ENCODE data around the gene ENOX1. TPM values are rescaled to one million over a fixed set of nuclear protein-coding genes. Genes with fewer than 3 reads are reported as not detected.

ENOX1 gene
- polyA plus RNA-seq, 1 donor (not counting 4 experiments of a cell fraction or from before 2014, with no cell fraction given) = 1.1 TPM

DNA sequence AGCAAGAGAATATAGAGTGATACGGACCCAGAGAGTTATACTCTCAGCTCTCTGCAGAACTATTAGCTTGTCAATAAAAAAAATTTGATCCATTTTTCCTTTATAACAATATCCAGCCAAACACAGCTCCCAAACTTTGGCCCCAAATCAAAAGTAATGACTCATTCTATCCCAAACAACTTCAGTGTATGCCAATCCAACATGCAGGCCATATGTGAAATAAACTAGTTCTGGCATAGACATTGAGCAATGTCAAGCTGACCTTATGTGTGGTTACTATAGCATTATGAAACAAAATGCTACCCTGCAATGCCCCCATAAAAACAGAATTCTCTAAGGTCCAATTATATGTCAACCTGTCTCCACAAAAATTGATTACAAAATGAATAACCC, 553.9 kb downstream of the ENOX1 start:
- TF ChIP-seq, protein P1, sequence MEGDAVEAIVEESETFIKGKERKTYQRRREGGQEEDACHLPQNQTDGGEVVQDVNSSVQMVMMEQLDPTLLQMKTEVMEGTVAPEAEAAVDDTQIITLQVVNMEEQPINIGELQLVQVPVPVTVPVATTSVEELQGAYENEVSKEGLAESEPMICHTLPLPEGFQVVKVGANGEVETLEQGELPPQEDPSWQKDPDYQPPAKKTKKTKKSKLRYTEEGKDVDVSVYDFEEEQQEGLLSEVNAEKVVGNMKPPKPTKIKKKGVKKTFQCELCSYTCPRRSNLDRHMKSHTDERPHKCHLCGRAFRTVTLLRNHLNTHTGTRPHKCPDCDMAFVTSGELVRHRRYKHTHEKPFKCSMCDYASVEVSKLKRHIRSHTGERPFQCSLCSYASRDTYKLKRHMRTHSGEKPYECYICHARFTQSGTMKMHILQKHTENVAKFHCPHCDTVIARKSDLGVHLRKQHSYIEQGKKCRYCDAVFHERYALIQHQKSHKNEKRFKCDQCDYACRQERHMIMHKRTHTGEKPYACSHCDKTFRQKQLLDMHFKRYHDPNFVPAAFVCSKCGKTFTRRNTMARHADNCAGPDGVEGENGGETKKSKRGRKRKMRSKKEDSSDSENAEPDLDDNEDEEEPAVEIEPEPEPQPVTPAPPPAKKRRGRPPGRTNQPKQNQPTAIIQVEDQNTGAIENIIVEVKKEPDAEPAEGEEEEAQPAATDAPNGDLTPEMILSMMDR (optimal IDR thresholded peaks at IDR 0.05 in 1 of 3, IDR thresholded peaks at IDR 0.05 in 1 of 3, conservative IDR thresholded peaks at IDR 0.05 in 1 of 3; ENCODE audit: extremely low read depth in 1 of 3, insufficient read depth in 2 of 3, low read length in 3 of 3) = no peak
- TF ChIP-seq EZH2 (IDR thresholded peaks at IDR 0.05; ENCODE audit: low read length) = no peak
- Histone ChIP-seq H3K79me2 (ENCODE audit: control insufficient read depth, insufficient read depth, low read length) (no peaks in the 10 kb centered on the region), H4K20me1 (ENCODE audit: control insufficient read depth, extremely low read depth, insufficient read depth, low read length) (no peaks in the 10 kb centered on the region), H3K4me3 (ENCODE audit: control insufficient read depth in 2 of 3, extremely low read depth in 1 of 3, insufficient read depth in 2 of 3, low read depth in 1 of 3, low read length in 3 of 3) (no peak overlapping the region), H3K9ac (ENCODE audit: control insufficient read depth, extremely low read depth, insufficient read depth, low read length) (no peak overlapping the region), H3K36me3 (ENCODE audit: control insufficient read depth in 2 of 2, extremely low read depth in 1 of 2, insufficient read depth in 2 of 2, low read length in 2 of 2) (no peaks in the 10 kb centered on the region), H3K9me3 (ENCODE audit: control insufficient read depth, low read depth, low read length) (no peaks in the 10 kb centered on the region), H3K4me2 (ENCODE audit: control insufficient read depth, extremely low read depth, insufficient read depth, low read depth, low read length) (no peak overlapping the region), H3K9me1 (ENCODE audit: control insufficient read depth, extremely low read depth, insufficient read depth, low read length) (no peaks in the 10 kb centered on the region), H3K27ac (ENCODE audit: control insufficient read depth, insufficient read depth, low read length) (no peak overlapping the region), H2AFZ (ENCODE audit: control insufficient read depth, low read length) (no peak overlapping the region), H3K27me3 (ENCODE audit: control insufficient read depth, extremely low read depth, insufficient read depth, low read length) (no peaks in the 10 kb centered on the region), H3K4me1 (ENCODE audit: control insufficient read depth, extremely low read depth, insufficient read depth, low read length) (no peaks in the 10 kb centered on the region)
- no peak for DNase-seq (ENCODE audit: low read depth, low spot score)
- dilution Hi-C loops (cut with MboI; ENCODE audit: extremely low pct_ligation_motif_present, low sequenced_read_pairs) = no loop called here
- no peak for FAIRE-seq

DNA sequence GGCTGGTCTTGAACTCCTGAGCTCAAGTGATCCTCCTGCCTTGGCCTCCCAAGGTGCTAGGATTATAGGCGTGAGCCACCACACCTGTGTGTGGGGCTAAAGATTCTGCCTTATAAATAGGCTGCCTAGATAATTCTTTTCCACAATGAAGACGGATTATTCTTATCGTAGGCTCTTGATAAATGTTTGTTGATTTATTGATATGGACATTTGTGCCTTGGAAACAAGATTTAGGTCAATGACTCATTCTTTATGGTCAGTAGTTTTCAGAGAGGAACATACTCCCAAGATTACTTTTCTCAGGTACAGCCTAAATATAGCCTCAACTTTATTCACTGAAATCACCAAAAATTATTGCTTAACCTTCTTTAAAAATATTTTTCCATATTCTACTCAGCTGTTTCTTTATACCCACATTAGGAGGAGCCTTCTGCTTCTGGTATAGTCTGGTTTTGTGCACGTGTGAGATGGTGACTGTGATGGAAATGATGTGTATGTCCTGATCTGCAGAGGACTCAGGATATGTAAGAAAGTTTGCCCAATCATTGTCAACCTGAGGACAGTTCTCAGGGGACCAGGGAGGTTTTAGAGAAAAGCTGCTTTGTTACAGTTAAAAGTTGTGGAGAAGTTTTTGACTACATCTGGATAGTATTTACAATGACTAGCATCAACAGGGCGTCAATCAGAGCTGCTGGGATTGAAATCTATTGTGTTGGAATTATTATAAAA, 554.5 kb downstream of the ENOX1 start:
- no peak for TF ChIP-seq EZH2 (IDR thresholded peaks at IDR 0.05; ENCODE audit: low read length)
- TF ChIP-seq, protein P1 (optimal IDR thresholded peaks at IDR 0.05 in 1 of 3, IDR thresholded peaks at IDR 0.05 in 1 of 3, conservative IDR thresholded peaks at IDR 0.05 in 1 of 3; ENCODE audit: extremely low read depth in 1 of 3, insufficient read depth in 2 of 3, low read length in 3 of 3) = no peak
- H3K4me2 ChIP-seq (ENCODE audit: control insufficient read depth, extremely low read depth, insufficient read depth, low read depth, low read length) = no peak overlapping the region
- H3K4me1 ChIP-seq (ENCODE audit: control insufficient read depth, extremely low read depth, insufficient read depth, low read length) = no peaks in the 10 kb centered on the region
- no peak overlapping the region for H3K27ac ChIP-seq (ENCODE audit: control insufficient read depth, insufficient read depth, low read length)
- no peaks in the 10 kb centered on the region for H3K9me3 ChIP-seq (ENCODE audit: control insufficient read depth, low read depth, low read length)
- no peaks in the 10 kb centered on the region for H4K20me1 ChIP-seq (ENCODE audit: control insufficient read depth, extremely low read depth, insufficient read depth, low read length)
- H3K36me3 ChIP-seq (ENCODE audit: control insufficient read depth in 2 of 2, extremely low read depth in 1 of 2, insufficient read depth in 2 of 2, low read length in 2 of 2) = no peaks in the 10 kb centered on the region
- no peak overlapping the region for H2AFZ ChIP-seq (ENCODE audit: control insufficient read depth, low read length)
- H3K9ac ChIP-seq (ENCODE audit: control insufficient read depth, extremely low read depth, insufficient read depth, low read length) = no peak overlapping the region
- no peaks in the 10 kb centered on the region for H3K27me3 ChIP-seq (ENCODE audit: control insufficient read depth, extremely low read depth, insufficient read depth, low read length)
- H3K79me2 ChIP-seq (ENCODE audit: control insufficient read depth, insufficient read depth, low read length) = no peaks in the 10 kb centered on the region
- no peak for DNase-seq (ENCODE audit: low read depth, low spot score)
- no peaks in the 10 kb centered on the region for H3K9me1 ChIP-seq (ENCODE audit: control insufficient read depth, extremely low read depth, insufficient read depth, low read length)
- H3K4me3 ChIP-seq (ENCODE audit: control insufficient read depth in 2 of 3, extremely low read depth in 1 of 3, insufficient read depth in 2 of 3, low read depth in 1 of 3, low read length in 3 of 3) = no peak overlapping the region
- FAIRE-seq = no peak
- dilution Hi-C loops (cut with MboI; ENCODE audit: extremely low pct_ligation_motif_present, low sequenced_read_pairs) = no loop called here

Data from keratinocyte (primary cell).